ENCODE data around the gene DCAF17.
A peak's percentile ranks its signal among the peaks of the same experiment; 100 is the strongest.
"Not testable (repeated sequence)": the region's sequence is repeated elsewhere in the genome, so short reads cannot be mapped to it uniquely, and the experiment has no call there.

Gene DCAF17

GRCh38 chr2:171515672-171516298 lies 81.8 kb downstream of the DCAF17 start:
- DNase-seq (ENCODE audit: low spot score): no peak

GRCh38 chr2:171516793-171517192 lies 82.8 kb downstream of the DCAF17 start:
- no peak for DNase-seq (ENCODE audit: low spot score)

GRCh38 chr2:171520471-171520870 lies 86.4 kb downstream of the DCAF17 start:
- DNase-seq (ENCODE audit: low spot score): no peak

GRCh38 chr2:171521361-171522051 lies 87.5 kb downstream of the DCAF17 start:
- no peak for DNase-seq (ENCODE audit: low spot score)

GRCh38 chr2:171522052-171522787 lies 88.2 kb downstream of the DCAF17 start, which contains the start of gene CYBRD1:
Gene CYBRD1, plus strand, starts transcription at chr2:171522474. Its CDS starts 72 bp downstream, at chr2:171522546.
- peak; percentile 91 for DNase-seq (ENCODE audit: low spot score)

- no peak for DNase-seq (ENCODE audit: low spot score)
Observed at GRCh38 chr2:171522788-171523087, 88.7 kb downstream of the DCAF17 start.

GRCh38 chr2:171523088-171524017 lies 89.3 kb downstream of the DCAF17 start:
- peak; percentile 83 for DNase-seq (ENCODE audit: low spot score)

GRCh38 chr2:171524018-171524401 lies 90.0 kb downstream of the DCAF17 start:
- DNase-seq (ENCODE audit: low spot score): no peak

GRCh38 chr2:171529914-171530313 lies 95.9 kb downstream of the DCAF17 start:
- no peak for DNase-seq (ENCODE audit: low spot score)

GRCh38 chr2:171530378-171530777 lies 96.4 kb downstream of the DCAF17 start:
- no peak for DNase-seq (ENCODE audit: low spot score)

GRCh38 chr2:171530859-171531258 lies 96.8 kb downstream of the DCAF17 start:
- DNase-seq (ENCODE audit: low spot score): not testable (repeated sequence)

- DNase-seq (ENCODE audit: low spot score): no peak
Observed at GRCh38 chr2:171531291-171531690, 97.3 kb downstream of the DCAF17 start.

- no peak for DNase-seq (ENCODE audit: low spot score)
Observed at GRCh38 chr2:171531836-171532450, 97.9 kb downstream of the DCAF17 start.

GRCh38 chr2:171533331-171533730 lies 99.3 kb downstream of the DCAF17 start:
- no peak for DNase-seq (ENCODE audit: low spot score)

Measured in putamen (tissue), 1 donor.